C4-2B (cell line): ENCODE measurements around the gene B4GALT4.

Experiments used
- ZFX ChIP-seq: fragments of 450-650 bp; IDR thresholded peaks from 2 replicates; pipeline ENCODE4 v1.6.1; 2017
- TF ChIP-seq, protein P1 (sequence below): fragments of 450-650 bp; conservative IDR thresholded peaks from 2 replicates; pipeline ENCODE4 v1.5.1; 2017; ENCODE audit warnings: mild to moderate bottlenecking

DNA sequence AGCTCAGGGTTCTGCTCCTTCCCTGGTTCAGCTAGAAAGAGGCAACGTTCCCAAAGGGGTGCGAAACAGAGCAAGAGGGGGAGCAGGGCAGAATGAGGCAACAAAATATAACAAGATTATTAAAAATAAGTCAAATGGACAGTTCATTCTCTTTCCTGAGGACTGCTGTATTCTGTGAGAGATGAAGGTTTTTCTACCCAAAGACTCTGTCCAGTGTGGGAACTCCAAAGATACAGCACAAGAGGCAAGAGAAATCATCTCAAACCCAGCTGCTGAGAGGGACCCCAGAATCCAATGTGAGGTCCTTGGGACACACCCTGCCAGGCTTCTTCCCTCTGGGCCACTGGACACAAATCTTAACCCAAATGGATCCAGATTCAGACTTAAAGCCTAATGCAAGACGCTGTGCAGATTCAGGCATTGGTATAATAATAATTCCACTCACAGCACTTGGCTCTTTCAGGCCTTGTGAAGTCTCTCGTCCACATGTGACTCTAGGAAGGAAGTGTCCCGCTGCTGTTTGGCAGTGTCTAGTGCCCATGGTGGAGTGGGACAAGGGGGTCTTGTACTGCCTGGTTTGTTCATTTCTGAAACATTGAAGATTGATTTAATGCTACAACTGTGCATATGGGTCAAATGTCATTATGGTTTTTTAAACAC is 39.0 kb upstream of the B4GALT4 start:
- TF ChIP-seq, protein P1, sequence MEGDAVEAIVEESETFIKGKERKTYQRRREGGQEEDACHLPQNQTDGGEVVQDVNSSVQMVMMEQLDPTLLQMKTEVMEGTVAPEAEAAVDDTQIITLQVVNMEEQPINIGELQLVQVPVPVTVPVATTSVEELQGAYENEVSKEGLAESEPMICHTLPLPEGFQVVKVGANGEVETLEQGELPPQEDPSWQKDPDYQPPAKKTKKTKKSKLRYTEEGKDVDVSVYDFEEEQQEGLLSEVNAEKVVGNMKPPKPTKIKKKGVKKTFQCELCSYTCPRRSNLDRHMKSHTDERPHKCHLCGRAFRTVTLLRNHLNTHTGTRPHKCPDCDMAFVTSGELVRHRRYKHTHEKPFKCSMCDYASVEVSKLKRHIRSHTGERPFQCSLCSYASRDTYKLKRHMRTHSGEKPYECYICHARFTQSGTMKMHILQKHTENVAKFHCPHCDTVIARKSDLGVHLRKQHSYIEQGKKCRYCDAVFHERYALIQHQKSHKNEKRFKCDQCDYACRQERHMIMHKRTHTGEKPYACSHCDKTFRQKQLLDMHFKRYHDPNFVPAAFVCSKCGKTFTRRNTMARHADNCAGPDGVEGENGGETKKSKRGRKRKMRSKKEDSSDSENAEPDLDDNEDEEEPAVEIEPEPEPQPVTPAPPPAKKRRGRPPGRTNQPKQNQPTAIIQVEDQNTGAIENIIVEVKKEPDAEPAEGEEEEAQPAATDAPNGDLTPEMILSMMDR, result no peak
- no peak for TF ChIP-seq ZFX
